ENCODE measurements around the gene PRG3. TPM values are rescaled to one million over a fixed set of nuclear protein-coding genes. Genes with fewer than 3 reads are reported as not detected.

Gene PRG3
- total RNA-seq, 1 donor from 2014 or later = not detected

- no peak overlapping the region for H3K27ac Mint-ChIP-seq (ENCODE audit: unreplicated experiment)
- no peak for DNase-seq (ENCODE audit: low read depth, low spot score)
- H3K36me3 Mint-ChIP-seq (ENCODE audit: low read depth) = no peaks in the 10 kb centered on the region
- H3K4me3 Mint-ChIP-seq = no peak overlapping the region
- H3K27me3 Mint-ChIP-seq (ENCODE audit: low read depth) = peaks cover 47% of the 10 kb centered on the region
- no peak for TF ChIP-seq CTCF (conservative IDR thresholded peaks at IDR 0.05)
- no peaks in the 10 kb centered on the region for H3K4me1 Mint-ChIP-seq
- no peaks in the 10 kb centered on the region for H3K9me3 Mint-ChIP-seq
Observed at GRCh38 chr11:57391111-57391510, 10.2 kb upstream of the PRG3 start.

- Mint-ChIP-seq H3K27me3 (ENCODE audit: low read depth) (peaks cover 51% of the 10 kb centered on the region), H3K4me3 (no peak within 1 kb of the TSS), H3K4me1 (no peaks in the 10 kb centered on the region), H3K27ac (ENCODE audit: unreplicated experiment) (no peak within 1 kb of the TSS), H3K36me3 (ENCODE audit: low read depth) (no peaks in the 10 kb centered on the region), H3K9me3 (no peaks in the 10 kb centered on the region)
- no peak for TF ChIP-seq CTCF (conservative IDR thresholded peaks at IDR 0.05)
- no peak for DNase-seq (ENCODE audit: low read depth, low spot score)
Observed at GRCh38 chr11:57390535-57390934, 9.6 kb upstream of the PRG3 start, which contains the start of gene PRG2. TSS of gene PRG2 (minus strand) at chr11:57390650. CDS start at chr11:57389944, 706 bp downstream.

- Mint-ChIP-seq H3K27ac (ENCODE audit: unreplicated experiment) (no peak overlapping the region), H3K27me3 (ENCODE audit: low read depth) (peaks cover 49% of the 10 kb centered on the region), H3K9me3 (no peaks in the 10 kb centered on the region)
Observed at GRCh38 chr11:57387289-57388030, 6.5 kb upstream of the PRG3 start.

GRCh38 chr11:57386178-57386940 is 5.4 kb upstream of the PRG3 start:
- Mint-ChIP-seq H3K27me3 (ENCODE audit: low read depth) (peaks cover 55% of the 10 kb centered on the region), H3K36me3 (ENCODE audit: low read depth) (no peaks in the 10 kb centered on the region), H3K9me3 (no peaks in the 10 kb centered on the region), H3K4me3 (no peak overlapping the region), H3K4me1 (no peaks in the 10 kb centered on the region), H3K27ac (ENCODE audit: unreplicated experiment) (no peak overlapping the region)
- no peak for DNase-seq (ENCODE audit: low read depth, low spot score)
- no peak for TF ChIP-seq CTCF (conservative IDR thresholded peaks at IDR 0.05)

More at GRCh38 chr11:57387289-57388030, 6.5 kb upstream of the PRG3 start:
- Mint-ChIP-seq H3K36me3 (ENCODE audit: low read depth) (no peaks in the 10 kb centered on the region), H3K4me3 (no peak overlapping the region), H3K4me1 (no peaks in the 10 kb centered on the region)
- DNase-seq (ENCODE audit: low read depth, low spot score) = no peak
- TF ChIP-seq CTCF (conservative IDR thresholded peaks at IDR 0.05) = no peak

GRCh38 chr11:57379732-57380131 is 1.2 kb downstream of the PRG3 start:
- Mint-ChIP-seq H3K27ac (ENCODE audit: unreplicated experiment) (peak overlapping the region; percentile 23), H3K4me1 (no peaks in the 10 kb centered on the region)

More at GRCh38 chr11:57379732-57380131, 1.2 kb downstream of the PRG3 start:
- H3K27me3 Mint-ChIP-seq (ENCODE audit: low read depth) = peaks cover 56% of the 10 kb centered on the region
- no peaks in the 10 kb centered on the region for H3K36me3 Mint-ChIP-seq (ENCODE audit: low read depth)
- H3K4me3 Mint-ChIP-seq = no peak overlapping the region
- DNase-seq (ENCODE audit: low read depth, low spot score) = peak; percentile 15
- H3K9me3 Mint-ChIP-seq = no peaks in the 10 kb centered on the region
- TF ChIP-seq CTCF (conservative IDR thresholded peaks at IDR 0.05) = no peak

Data from neural crest cell (in vitro differentiated cells).